ENCODE results near the gene HIF3A.

The HIF3A gene

GRCh38 chr19:46279177-46279576 is 17.7 kb upstream of the HIF3A start:
- H3K4me3 Mint-ChIP-seq: no peak overlapping the region
- DNase-seq (ENCODE audit: low spot score in 2 of 2) (no peak), ATAC-seq (ENCODE audit: low read depth) (no peak)
- no peaks in the 10 kb centered on the region for H3K9me3 Mint-ChIP-seq
- no peaks in the 10 kb centered on the region for H3K36me3 Mint-ChIP-seq
- no peaks in the 10 kb centered on the region for H3K4me1 Mint-ChIP-seq
- H3K27ac Mint-ChIP-seq: no peak overlapping the region
- peaks cover 21% of the 10 kb centered on the region for H3K27me3 Mint-ChIP-seq

GRCh38 chr19:46283771-46284170 is 13.1 kb upstream of the HIF3A start:
- Mint-ChIP-seq H3K27me3 (peaks cover 10% of the 10 kb centered on the region), H3K27ac (no peak overlapping the region), H3K4me3 (no peak overlapping the region), H3K9me3 (peaks cover 2% of the 10 kb centered on the region), H3K4me1 (peaks cover 3% of the 10 kb centered on the region), H3K36me3 (peaks cover 2% of the 10 kb centered on the region)
- DNase-seq (ENCODE audit: low spot score in 2 of 2) (no peak), ATAC-seq (ENCODE audit: low read depth) (no peak)

- H3K4me1 Mint-ChIP-seq: peaks cover 3% of the 10 kb centered on the region
- no peak overlapping the region for H3K4me3 Mint-ChIP-seq
- no peak overlapping the region for H3K27ac Mint-ChIP-seq
- ATAC-seq (ENCODE audit: low read depth) (no peak), DNase-seq (ENCODE audit: low spot score in 2 of 2) (no peak)
- peaks cover 4% of the 10 kb centered on the region for H3K9me3 Mint-ChIP-seq
- peaks cover 2% of the 10 kb centered on the region for H3K36me3 Mint-ChIP-seq
- H3K27me3 Mint-ChIP-seq: peaks cover 6% of the 10 kb centered on the region
These were observed 12.2 kb upstream of the HIF3A start for GRCh38 chr19:46284635-46285034.

GRCh38 chr19:46287585-46287984 is 9.3 kb upstream of the HIF3A start:
- ATAC-seq (ENCODE audit: low read depth) (no peak), DNase-seq (ENCODE audit: low spot score in 2 of 2) (no peak)
- Mint-ChIP-seq H3K27ac (no peak overlapping the region), H3K9me3 (peaks cover 6% of the 10 kb centered on the region), H3K4me1 (peaks cover 3% of the 10 kb centered on the region), H3K4me3 (no peak overlapping the region), H3K27me3 (peaks cover 6% of the 10 kb centered on the region), H3K36me3 (peaks cover 2% of the 10 kb centered on the region)

GRCh38 chr19:46288896-46289588 is 7.8 kb upstream of the HIF3A start:
- Mint-ChIP-seq H3K27ac (no peak overlapping the region), H3K27me3 (peaks cover 4% of the 10 kb centered on the region), H3K4me1 (peaks cover 3% of the 10 kb centered on the region), H3K9me3 (peaks cover 6% of the 10 kb centered on the region), H3K36me3 (peaks cover 2% of the 10 kb centered on the region), H3K4me3 (no peak overlapping the region)
- ATAC-seq (ENCODE audit: low read depth) (no peak), DNase-seq (ENCODE audit: low spot score in 2 of 2) (no peak)

GRCh38 chr19:46289724-46290619 is 6.9 kb upstream of the HIF3A start:
- DNase-seq (ENCODE audit: low spot score in 2 of 2): no peak
- H3K27ac Mint-ChIP-seq: no peak overlapping the region

GRCh38 chr19:46291829-46292228 is 5.0 kb upstream of the HIF3A start:
- peaks cover 5% of the 10 kb centered on the region for H3K4me1 Mint-ChIP-seq
- H3K4me3 Mint-ChIP-seq: no peak overlapping the region
- H3K27me3 Mint-ChIP-seq: peaks cover 22% of the 10 kb centered on the region
- H3K27ac Mint-ChIP-seq: no peak overlapping the region
- ATAC-seq (ENCODE audit: low read depth): no peak
- H3K36me3 Mint-ChIP-seq: peaks cover 4% of the 10 kb centered on the region
- DNase-seq (ENCODE audit: low spot score in 2 of 2): no peak
- peaks cover 9% of the 10 kb centered on the region for H3K9me3 Mint-ChIP-seq

More at GRCh38 chr19:46289724-46290619, 6.9 kb upstream of the HIF3A start:
- Mint-ChIP-seq H3K36me3 (peaks cover 2% of the 10 kb centered on the region), H3K27me3 (peaks cover 9% of the 10 kb centered on the region), H3K9me3 (peaks cover 7% of the 10 kb centered on the region), H3K4me1 (peaks cover 3% of the 10 kb centered on the region), H3K4me3 (no peak overlapping the region)
- ATAC-seq (ENCODE audit: low read depth): no peak

- Mint-ChIP-seq H3K4me1 (peaks cover 2% of the 10 kb centered on the region), H3K9me3 (peaks cover 6% of the 10 kb centered on the region), H3K27ac (no peak overlapping the region), H3K36me3 (peaks cover 1% of the 10 kb centered on the region), H3K27me3 (peaks cover 25% of the 10 kb centered on the region), H3K4me3 (no peak overlapping the region)
- ATAC-seq (ENCODE audit: low read depth) (no peak), DNase-seq (ENCODE audit: low spot score in 2 of 2) (no peak)
These were observed 2.3 kb upstream of the HIF3A start for GRCh38 chr19:46294494-46294893.

GRCh38 chr19:46295401-46296201 is 1.2 kb upstream of the HIF3A start:
- Mint-ChIP-seq H3K9me3 (peaks cover 4% of the 10 kb centered on the region), H3K36me3 (peaks cover 1% of the 10 kb centered on the region), H3K27me3 (peaks cover 25% of the 10 kb centered on the region), H3K4me1 (peaks cover 2% of the 10 kb centered on the region), H3K4me3 (no peak overlapping the region), H3K27ac (no peak overlapping the region)
- DNase-seq (ENCODE audit: low spot score in 2 of 2): no peak
- no peak for ATAC-seq (ENCODE audit: low read depth)

- Mint-ChIP-seq H3K27me3 (peaks cover 25% of the 10 kb centered on the region), H3K4me3 (no peak overlapping the region), H3K27ac (no peak overlapping the region), H3K36me3 (peaks cover 1% of the 10 kb centered on the region), H3K9me3 (peaks cover 4% of the 10 kb centered on the region), H3K4me1 (peaks cover 2% of the 10 kb centered on the region)
- no peak for ATAC-seq (ENCODE audit: low read depth)
- no peak for DNase-seq (ENCODE audit: low spot score in 2 of 2)
These were observed 701 bp upstream of the HIF3A start for GRCh38 chr19:46296202-46296480.

- DNase-seq (ENCODE audit: low spot score in 2 of 2): no peak
- Mint-ChIP-seq H3K9me3 (peaks cover 4% of the 10 kb centered on the region), H3K27ac (no peak overlapping the region), H3K27me3 (peaks cover 25% of the 10 kb centered on the region), H3K4me3 (no peak overlapping the region), H3K36me3 (peaks cover 1% of the 10 kb centered on the region), H3K4me1 (peaks cover 2% of the 10 kb centered on the region)
- ATAC-seq (ENCODE audit: low read depth): no peak
These were observed 1.0 kb downstream of the HIF3A start for GRCh38 chr19:46297700-46298478.

- no peak overlapping the region for H3K4me3 Mint-ChIP-seq
- H3K9me3 Mint-ChIP-seq: peaks cover 4% of the 10 kb centered on the region
- peaks cover 1% of the 10 kb centered on the region for H3K36me3 Mint-ChIP-seq
- H3K27ac Mint-ChIP-seq: no peak overlapping the region
- H3K27me3 Mint-ChIP-seq: peaks cover 25% of the 10 kb centered on the region
- DNase-seq (ENCODE audit: low spot score in 2 of 2) (no peak), ATAC-seq (ENCODE audit: low read depth) (no peak)
- H3K4me1 Mint-ChIP-seq: peaks cover 2% of the 10 kb centered on the region
These were observed 1.7 kb downstream of the HIF3A start for GRCh38 chr19:46298479-46299003.

GRCh38 chr19:46299004-46299509 is 2.2 kb downstream of the HIF3A start:
- Mint-ChIP-seq H3K4me1 (peaks cover 2% of the 10 kb centered on the region), H3K36me3 (peaks cover 1% of the 10 kb centered on the region), H3K27ac (no peak overlapping the region), H3K4me3 (no peak overlapping the region), H3K9me3 (peaks cover 4% of the 10 kb centered on the region), H3K27me3 (peaks cover 25% of the 10 kb centered on the region)
- ATAC-seq (ENCODE audit: low read depth) (no peak), DNase-seq (ENCODE audit: low spot score in 2 of 2) (no peak)

Data from memory B cell (primary cell).